ENCODE measurements around the gene KLHL40. TPM values are rescaled to one million over a fixed set of nuclear protein-coding genes. Genes with fewer than 3 reads are reported as not detected.

Gene KLHL40
- total and polyA plus RNA-seq, 9 of the 15 experiments (the other 6 are each of a cell fraction or from before 2014, with no cell fraction given): not detected

DNA sequence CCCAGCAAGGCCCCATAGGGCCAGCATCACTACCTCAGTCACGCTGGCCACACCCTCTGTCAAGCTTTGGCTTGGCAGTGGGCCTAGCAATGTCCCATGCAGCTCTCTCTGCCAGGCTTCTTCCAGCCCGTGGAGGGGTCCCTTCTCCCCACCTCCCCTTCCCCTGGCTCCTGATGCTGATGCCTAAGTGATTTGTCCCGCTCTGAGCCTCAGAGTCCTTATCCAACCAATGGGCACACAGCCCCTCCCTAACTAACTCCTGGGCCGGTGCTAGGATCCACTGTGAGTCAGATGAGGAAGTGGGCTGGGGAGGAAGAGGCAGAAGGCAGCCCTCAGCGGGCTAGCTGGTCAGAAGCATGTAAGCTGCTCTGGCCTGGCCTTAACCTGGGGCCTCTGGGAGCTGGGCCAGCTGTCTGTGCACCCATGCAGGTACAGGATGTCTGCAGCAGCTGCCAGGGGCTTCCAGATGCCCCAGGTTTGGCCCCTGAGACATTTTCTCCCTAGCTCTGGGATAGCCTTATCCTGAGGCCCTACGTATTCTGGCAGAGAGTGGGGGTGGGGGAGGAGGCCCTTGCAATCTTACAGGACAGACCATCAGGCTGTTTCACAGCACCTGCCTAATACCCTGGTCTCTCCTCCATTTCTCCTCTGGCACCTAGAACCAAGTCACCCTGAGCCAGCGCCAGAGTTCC is 32.6 kb upstream of the KLHL40 start (continued):
- peak; percentile 93 for TF ChIP-seq KDM5B (IDR thresholded peaks at IDR 0.05; ENCODE audit: insufficient replicate concordance, low read depth, low read length)
- TF ChIP-seq ZNF785 (CRISPR knock-in tag; IDR thresholded peaks at IDR 0.05): no peak
- peak; percentile 69; the same call in 1 of the 2 replicates for TF ChIP-seq SMARCA4 (IDR thresholded peaks at IDR 0.05)
- peak; percentile 71 for TF ChIP-seq POLR2AphosphoS5 (IDR thresholded peaks at IDR 0.05; ENCODE audit: control insufficient read depth, insufficient read depth, low read depth, low read length)
- 0 out of 2 replicates have a peak, but pooled peaks have one; percentile 39 for TF ChIP-seq ZNF431 (CRISPR knock-in tag; IDR thresholded peaks at IDR 0.05)
- TF ChIP-seq FOS (IDR thresholded peaks at IDR 0.05; ENCODE audit: extremely low read depth, insufficient read length): no peak
- TF ChIP-seq, protein P1, sequence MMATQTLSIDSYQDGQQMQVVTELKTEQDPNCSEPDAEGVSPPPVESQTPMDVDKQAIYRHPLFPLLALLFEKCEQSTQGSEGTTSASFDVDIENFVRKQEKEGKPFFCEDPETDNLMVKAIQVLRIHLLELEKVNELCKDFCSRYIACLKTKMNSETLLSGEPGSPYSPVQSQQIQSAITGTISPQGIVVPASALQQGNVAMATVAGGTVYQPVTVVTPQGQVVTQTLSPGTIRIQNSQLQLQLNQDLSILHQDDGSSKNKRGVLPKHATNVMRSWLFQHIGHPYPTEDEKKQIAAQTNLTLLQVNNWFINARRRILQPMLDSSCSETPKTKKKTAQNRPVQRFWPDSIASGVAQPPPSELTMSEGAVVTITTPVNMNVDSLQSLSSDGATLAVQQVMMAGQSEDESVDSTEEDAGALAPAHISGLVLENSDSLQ (IDR thresholded peaks at IDR 0.05): no peak
- no peak for TF ChIP-seq TCF7L2 (IDR thresholded peaks at IDR 0.05; ENCODE audit: low read depth, low read length)
- TF ChIP-seq RBM22 (IDR thresholded peaks at IDR 0.05; ENCODE audit: low read depth, low read length, poor library complexity, severe bottlenecking): no peak
- no peak for TF ChIP-seq SMC3 (conservative IDR thresholded peaks at IDR 0.05; ENCODE audit: insufficient read depth, low read depth, low read length)
- TF ChIP-seq CC2D1A (IDR thresholded peaks at IDR 0.05): no peak
- TF ChIP-seq PHB2 (IDR thresholded peaks at IDR 0.05; ENCODE audit: low read depth): no peak
- TF ChIP-seq NFIC (IDR thresholded peaks at IDR 0.05): peak; percentile 43
- TF ChIP-seq, protein P2, sequence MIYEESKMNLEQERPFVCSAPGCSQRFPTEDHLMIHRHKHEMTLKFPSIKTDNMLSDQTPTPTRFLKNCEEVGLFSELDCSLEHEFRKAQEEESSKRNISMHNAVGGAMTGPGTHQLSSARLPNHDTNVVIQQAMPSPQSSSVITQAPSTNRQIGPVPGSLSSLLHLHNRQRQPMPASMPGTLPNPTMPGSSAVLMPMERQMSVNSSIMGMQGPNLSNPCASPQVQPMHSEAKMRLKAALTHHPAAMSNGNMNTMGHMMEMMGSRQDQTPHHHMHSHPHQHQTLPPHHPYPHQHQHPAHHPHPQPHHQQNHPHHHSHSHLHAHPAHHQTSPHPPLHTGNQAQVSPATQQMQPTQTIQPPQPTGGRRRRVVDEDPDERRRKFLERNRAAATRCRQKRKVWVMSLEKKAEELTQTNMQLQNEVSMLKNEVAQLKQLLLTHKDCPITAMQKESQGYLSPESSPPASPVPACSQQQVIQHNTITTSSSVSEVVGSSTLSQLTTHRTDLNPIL (CRISPR knock-in tag; IDR thresholded peaks at IDR 0.05): no peak
- peak in 1 of 3 experiments; percentile 19 for TF ChIP-seq YY1 (IDR thresholded peaks at IDR 0.05; ENCODE audit: borderline replicate concordance in 1 of 3, control insufficient read depth in 1 of 3, extremely low read depth in 1 of 3, insufficient read depth in 3 of 3, insufficient read length in 1 of 3, insufficient replicate concordance in 2 of 3, low read depth in 1 of 3, low read length in 2 of 3)
- TF ChIP-seq, protein P3, sequence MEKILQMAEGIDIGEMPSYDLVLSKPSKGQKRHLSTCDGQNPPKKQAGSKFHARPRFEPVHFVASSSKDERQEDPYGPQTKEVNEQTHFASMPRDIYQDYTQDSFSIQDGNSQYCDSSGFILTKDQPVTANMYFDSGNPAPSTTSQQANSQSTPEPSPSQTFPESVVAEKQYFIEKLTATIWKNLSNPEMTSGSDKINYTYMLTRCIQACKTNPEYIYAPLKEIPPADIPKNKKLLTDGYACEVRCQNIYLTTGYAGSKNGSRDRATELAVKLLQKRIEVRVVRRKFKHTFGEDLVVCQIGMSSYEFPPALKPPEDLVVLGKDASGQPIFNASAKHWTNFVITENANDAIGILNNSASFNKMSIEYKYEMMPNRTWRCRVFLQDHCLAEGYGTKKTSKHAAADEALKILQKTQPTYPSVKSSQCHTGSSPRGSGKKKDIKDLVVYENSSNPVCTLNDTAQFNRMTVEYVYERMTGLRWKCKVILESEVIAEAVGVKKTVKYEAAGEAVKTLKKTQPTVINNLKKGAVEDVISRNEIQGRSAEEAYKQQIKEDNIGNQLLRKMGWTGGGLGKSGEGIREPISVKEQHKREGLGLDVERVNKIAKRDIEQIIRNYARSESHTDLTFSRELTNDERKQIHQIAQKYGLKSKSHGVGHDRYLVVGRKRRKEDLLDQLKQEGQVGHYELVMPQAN (IDR thresholded peaks at IDR 0.05; ENCODE audit: borderline replicate concordance): no peak
- TF ChIP-seq RFX7 (CRISPR knock-in tag; IDR thresholded peaks at IDR 0.05): no peak
- TF ChIP-seq, protein P4, sequence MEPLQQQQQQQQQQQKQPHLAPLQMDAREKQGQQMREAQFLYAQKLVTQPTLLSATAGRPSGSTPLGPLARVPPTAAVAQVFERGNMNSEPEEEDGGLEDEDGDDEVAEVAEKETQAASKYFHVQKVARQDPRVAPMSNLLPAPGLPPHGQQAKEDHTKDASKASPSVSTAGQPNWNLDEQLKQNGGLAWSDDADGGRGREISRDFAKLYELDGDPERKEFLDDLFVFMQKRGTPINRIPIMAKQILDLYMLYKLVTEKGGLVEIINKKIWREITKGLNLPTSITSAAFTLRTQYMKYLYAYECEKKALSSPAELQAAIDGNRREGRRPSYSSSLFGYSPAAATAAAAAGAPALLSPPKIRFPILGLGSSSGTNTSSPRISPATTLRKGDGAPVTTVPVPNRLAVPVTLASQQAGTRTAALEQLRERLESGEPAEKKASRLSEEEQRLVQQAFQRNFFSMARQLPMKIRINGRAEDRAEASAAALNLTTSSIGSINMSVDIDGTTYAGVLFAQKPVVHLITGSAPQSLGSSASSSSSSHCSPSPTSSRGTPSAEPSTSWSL (CRISPR knock-in tag; IDR thresholded peaks at IDR 0.05; ENCODE audit: borderline replicate concordance): 0 out of 2 replicates have a peak, but pooled peaks have one; percentile 18
- no peak for TF ChIP-seq ILF3 (IDR thresholded peaks at IDR 0.05; ENCODE audit: borderline replicate concordance)
- peak; percentile 67; the same call in 1 of the 2 replicates for TF ChIP-seq SMARCE1 (IDR thresholded peaks at IDR 0.05)
- TF ChIP-seq MCM3 (IDR thresholded peaks at IDR 0.05): no peak
- no peak for TF ChIP-seq ZNF354B (CRISPR knock-in tag; IDR thresholded peaks at IDR 0.05)
- no peak for TF ChIP-seq FIP1L1 (IDR thresholded peaks at IDR 0.05; ENCODE audit: low read depth, low read length, poor library complexity, severe bottlenecking)
